ENCODE results near the gene ZBTB47.

The ZBTB47 gene

DNA sequence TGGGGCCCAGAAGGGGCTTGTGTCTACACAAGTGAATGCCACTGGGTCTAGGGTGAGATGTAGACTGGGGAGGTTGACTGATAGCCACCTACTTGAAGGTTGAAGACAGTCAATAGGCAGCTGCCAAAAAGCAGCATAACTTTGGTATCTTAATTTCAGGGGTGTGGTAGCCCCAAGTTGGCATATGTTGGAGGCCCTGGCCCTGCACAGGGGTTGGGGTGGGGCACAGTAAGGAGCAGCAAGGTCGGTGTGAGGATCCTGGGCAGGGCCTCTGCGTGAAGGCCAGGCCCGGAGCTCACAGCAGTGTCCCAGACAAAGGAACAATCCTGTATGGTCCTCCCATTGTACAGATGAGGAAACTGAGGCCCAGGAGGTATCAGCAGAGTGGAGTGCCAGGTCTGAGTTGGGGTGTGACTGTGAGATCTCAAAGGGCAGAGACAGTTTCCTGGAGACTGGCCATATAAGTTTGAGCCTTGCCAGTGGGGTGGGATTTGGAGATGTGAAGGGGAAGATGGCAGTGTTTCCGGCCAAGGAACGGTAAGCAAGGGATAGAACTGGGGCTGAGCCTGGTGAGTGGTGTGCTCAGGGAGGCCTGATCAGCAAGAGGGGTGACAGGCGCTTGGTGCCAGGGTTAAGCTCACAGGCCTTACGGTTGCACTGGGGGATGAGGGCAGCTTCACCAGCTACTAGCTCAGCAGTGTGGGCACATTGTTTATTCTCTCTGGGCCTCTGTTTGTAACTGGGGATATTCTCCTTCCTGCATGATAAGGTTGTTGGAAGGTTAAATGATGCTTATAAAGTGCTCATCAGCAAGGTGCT, 33.5 kb downstream of the ZBTB47 start:
- DNase-seq, result no peak

DNA sequence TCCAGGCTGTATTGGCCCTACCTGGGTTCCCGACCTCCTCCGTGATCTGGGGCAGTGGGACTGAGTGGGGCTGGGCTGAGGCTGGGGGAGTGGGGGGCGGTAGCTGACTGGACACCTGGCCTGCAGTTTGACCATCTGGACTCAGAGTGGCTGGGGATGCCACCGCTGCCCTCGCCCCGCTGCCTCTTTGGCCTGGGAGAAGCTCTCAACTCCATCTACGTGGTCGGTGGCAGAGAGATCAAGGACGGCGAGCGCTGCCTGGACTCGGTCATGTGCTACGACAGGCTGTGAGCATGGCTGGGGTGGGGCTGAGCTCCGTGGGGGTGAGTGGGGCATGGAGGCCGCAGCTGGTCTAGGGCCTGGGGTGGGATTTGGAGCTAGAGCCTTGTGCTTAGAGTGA, 34.5 kb downstream of the ZBTB47 start:
- no peak for DNase-seq

DNA sequence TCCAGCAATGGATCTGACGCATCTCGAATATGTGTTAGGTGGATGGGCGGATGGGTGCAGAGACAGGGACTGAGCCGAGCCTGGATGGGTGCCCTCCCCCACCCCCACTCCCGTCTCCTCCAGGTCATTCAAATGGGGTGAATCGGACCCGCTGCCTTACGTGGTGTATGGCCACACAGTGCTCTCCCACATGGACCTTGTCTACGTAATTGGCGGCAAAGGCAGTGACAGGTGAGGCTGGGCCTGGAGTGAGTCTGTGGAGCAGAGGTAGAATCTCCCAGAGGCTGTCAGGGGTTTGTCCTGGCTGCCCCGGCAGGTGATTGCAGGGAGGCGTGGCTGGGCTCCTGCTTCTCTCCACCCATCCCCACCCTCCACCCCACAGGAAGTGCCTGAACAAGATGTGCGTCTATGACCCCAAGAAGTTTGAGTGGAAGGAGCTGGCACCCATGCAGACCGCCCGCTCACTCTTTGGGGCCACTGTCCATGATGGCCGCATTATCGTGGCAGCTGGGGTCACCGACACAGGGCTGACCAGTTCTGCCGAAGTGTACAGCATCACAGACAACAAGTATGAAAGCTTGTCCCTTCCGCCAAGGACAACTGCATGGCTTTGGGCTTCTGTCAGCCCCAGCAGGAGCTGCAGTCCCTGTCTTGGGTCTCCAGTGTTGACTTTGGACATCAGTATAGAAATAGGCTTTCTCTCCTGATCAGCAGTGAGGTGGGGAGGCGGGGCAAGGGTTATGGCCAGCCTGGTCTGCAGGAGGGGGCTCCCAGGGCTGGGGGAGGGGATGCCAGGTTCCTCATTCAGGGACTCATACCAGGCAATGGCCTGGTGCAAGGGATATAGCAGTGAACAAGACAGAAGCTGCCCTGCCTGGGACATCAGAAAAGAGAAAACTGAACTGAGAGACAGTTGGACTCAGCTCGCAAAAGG, 35.3 kb downstream of the ZBTB47 start:
- DNase-seq, result no peak

DNA sequence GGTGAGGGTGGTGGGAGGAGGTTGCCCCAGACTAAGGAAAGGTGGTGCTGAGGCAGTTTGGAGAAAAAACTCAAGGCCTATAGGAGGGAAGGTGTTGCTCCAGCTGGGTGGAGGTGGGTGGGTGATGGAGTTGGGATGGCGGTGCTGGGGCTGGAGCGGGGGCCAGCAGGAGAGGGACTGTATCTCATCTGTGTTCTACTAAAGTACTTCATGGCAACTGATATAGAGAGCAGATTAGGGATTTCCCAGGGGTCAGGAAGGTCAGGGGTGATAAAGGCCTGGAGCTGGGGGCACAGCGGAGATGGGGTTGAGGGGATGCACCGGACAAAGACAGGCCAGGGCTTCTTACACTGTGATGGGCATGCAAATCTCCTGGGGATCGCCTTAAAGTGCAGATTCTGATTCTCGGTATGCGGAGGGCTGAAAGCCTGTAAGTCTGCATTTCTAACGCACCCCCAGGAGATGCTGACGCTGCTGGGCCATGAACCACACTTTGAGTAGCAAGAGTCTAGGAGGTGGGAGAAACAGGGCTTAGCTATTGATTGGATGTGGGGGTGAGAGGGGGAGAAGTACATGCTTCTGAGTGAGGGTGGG, 36.0 kb downstream of the ZBTB47 start:
- DNase-seq, result no peak

DNA sequence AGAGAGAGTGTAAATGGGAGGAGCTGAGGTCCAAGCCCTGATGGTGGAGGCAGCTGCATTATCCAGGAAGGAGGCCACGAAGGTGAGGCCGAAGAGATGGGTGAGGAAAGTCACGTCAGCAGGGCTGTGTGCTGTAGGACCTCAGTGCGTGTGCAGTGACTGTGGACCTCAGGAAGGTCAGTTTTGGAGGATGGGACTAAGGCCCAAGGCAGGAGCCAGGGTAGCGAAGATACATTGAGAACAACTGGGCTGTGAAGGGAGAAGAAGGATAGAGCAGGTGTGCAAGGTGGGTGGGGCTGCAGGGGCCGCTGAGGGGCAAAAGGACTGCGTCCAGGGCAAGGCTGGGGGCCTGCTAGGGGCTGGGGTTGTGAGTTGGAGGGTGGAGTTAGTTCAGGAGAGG, 36.7 kb downstream of the ZBTB47 start:
- DNase-seq, result no peak

DNA sequence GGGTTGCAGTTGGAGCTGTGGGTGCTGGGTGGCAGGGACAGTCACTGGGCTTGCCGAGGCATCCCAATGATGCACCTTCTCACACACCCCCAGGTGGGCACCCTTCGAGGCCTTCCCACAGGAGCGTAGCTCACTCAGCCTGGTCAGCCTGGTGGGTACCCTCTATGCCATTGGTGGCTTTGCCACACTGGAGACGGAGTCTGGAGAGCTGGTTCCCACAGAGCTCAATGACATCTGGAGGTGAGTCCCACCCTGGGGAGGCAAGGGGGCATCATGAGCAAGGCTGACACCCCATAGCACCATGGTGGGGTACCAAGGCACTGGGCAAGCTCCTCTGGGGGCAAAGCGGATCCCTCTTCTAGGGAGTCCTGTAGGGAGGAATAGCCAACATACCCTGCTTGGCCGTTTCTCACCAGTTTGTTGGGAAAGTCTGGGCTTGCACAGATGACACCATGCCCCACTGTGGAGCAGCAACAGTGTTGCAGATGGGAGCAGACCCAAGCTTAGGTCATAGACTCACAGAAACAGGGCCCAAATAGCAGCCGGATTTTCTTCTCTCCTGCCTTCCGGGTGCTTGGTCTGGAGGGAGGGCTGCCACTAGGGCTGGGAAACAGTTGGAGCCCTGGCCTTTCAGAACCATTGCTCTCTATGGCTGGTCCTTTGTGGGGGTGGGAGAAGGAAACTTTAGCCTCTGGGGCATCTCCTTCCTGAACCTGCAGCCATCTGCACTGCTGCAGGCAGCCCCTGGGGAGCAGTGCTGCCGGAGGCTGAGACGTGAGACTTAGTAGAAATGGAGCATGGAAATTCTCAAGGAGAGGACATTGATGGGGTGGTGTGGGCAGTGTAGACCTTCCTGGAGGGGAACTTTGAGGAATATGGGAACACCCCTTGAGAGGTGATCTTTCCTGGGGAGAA, 37.5 kb downstream of the ZBTB47 start:
- no peak for DNase-seq

DNA sequence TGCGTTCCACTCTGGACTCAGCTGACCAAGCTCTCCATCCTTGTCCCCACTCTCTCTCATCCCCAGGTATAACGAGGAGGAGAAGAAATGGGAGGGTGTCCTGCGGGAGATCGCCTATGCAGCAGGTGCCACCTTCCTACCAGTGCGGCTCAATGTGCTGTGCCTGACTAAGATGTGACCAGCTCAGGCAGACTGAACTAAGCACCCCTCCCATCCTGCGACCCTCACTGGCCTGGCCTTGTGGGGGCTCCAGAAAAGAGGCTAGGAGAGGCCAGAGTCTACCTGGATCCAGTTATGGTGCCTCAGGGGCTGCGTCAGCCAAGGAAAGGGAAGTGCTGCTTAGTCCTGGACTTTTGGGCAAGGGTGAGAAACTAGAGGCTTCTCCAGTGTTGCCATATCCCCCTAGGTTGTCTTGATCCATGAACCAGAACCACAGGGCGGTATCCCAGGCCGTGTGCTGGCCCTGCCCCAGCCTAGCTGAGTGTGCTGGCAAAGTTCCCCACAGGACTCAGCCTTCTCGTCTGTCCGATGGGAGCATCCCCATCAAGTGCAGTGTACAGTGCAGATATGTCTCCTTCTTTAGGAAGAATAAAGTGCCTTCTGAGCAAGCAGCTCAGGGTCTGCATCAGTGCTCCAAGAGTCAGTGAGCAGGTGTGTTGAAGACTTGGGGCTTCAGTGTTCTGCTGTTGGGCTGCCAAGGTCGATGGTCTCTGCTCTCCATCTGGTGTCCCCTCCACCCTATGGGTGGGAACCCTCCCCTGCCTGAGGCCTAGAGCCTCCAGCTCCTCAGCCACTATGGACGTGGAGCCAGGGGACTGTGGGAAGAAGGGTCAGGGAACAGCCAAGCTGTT, 38.5 kb downstream of the ZBTB47 start:
- no peak for DNase-seq

DNA sequence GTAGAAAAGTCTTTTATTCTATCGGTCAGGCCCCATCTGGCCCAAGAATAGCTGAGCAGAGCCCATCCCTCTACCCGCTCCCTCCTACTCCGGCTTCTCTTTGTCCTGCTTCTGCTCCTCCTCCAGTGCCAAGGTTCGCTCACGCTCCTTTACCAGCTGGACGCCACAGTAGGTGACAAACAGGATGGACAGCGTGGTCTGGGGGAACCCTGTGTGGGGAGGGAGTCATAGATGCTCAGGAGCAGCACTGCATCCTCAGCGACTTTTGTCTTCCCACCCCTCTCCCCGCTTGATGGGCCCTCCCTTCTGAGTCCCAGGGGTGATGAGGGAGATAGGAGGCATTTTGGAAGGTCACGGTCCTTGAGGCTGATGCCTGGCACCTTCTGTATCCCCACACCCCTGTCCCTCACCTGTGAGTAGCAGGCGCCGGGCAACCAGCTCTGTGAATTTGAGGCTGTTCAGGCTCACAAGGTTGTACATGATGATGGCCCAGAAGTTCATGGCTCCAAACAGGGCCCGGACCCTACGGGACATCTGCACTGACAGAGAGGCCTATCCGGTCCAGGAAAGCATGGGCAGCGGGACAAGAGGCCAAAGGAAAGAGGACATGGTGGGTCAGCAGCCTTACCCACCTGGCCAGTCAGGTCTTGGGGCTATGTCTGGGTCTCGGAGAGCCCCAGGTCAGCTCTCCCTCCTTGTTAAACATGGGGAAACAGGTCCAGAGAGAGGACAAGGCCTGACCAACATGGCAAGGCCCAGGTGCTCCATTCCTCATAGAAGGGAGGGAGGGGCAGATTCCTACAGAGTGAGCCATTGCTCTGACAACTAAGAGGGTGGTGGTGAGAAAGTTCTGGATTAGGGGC, 39.4 kb downstream of the ZBTB47 start:
- no peak for DNase-seq

DNA sequence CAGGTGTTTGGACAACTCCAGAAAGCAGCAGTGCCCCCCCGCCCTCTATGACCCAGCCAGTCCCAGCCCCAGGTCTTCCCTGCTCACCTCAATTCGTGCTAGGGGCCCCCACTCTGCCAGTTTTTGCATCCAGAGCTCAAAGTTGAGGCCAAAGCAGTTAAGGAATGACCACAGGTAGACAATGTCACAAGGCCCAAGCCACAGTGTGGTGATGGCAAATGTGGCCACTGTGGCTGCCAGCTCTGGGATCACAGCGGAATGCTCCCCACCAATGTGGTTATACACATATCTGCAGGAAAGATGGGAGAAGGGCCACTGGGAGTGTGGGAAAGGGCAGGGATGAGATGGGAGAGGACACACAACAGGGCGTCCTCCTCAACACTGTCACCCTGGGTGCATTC, 40.0 kb downstream of the ZBTB47 start:
- DNase-seq, result no peak

DNA sequence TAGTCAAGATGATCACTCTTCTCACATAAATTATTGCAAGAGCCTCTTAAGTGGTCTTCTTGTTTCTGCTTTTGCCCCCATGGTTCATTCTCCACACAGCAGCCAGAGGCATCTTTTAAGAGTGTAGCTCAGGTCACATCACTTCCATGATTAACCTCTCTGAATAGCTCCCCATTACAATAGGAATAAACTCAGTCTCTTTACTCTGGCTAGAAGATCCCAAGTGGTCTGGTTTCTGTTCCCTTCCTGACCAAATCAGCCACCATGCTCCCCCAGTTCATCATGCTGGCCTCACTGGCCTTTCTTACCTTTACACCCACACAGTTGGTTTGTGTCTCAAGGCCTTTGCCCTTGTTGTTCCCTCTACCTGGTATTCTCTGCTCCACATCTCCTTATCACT, 40.9 kb downstream of the ZBTB47 start:
- no peak for DNase-seq

DNA sequence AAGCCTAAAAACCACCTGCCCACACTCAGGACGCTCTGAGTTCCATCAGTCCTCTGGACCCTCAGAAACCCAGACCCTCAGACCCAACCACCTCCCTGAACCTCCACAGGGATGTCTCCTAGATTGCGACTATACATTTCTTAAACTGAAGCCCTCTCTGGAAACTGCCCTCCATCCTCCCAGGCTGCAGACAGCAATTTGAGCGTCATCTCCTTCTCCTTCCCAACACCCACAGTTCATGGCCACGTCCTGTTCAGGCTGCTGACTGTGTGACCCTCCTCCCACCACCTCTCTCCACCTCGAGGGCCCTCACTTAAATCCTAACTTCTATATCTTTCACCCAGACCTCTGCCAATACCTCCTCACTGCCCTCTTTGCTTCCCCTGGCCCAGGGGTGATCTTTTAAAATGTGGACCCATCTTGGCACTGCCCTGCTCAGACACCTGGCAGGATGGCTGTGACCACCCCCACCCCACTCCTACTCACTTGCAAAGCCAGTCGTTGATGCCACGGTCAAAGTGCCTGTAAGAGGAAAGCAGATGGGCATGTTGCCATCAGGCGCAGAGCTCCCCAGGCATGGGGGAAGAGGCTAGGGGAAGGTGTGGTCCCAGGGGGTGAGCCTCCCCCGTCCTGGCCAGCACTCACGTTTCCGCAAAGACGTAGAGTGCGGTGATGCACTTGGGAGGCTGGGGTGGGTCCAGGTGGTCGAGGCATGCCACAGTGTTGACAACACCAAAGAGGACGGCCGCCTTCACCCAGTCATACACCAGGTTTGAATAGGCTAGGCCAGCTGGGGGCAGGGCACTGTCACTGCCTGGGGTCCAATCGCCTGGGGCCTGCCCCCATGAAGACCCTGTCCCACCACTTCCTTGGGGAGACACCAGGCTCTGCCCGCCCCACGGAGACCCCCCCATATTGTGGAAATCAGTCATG, 43.1 kb downstream of the ZBTB47 start:
- no peak for DNase-seq

DNA sequence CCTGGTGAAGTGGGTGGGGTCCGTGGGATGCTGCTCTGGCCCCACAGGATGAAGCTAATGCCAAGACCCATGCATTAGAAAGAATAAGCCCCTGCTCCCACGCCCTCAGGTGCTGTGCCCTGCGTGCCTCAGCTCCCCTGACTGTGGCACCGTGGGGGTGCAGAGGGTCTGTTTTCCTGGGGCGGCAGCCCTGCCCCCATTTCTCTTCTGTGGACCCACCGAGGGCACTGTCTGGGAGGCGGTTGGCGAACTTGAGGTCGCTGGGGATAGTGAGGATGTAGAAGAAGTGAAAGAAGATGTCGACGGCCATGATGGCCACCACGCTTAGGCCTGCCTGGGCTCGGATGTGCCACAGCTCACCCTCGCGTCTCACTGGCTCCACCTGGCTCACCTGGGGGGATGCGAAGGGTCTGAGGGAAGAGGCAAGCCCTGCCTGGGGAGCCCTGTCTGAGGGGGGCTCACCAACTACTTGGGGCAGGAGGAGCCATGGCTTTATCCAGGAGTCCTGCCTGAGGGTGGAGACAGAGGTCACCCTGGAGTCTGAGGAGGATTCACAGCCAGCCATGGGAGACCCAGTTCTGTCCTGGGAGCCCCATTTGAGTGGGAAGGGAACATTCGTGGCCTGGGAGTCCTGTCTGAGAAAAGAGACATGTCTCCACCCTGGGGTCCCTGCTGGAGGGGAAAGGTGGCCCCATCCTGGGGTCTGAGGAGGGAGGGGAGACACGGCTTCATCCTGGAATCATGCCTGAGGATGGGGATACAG, 44.0 kb downstream of the ZBTB47 start:
- DNase-seq, result no peak

DNA sequence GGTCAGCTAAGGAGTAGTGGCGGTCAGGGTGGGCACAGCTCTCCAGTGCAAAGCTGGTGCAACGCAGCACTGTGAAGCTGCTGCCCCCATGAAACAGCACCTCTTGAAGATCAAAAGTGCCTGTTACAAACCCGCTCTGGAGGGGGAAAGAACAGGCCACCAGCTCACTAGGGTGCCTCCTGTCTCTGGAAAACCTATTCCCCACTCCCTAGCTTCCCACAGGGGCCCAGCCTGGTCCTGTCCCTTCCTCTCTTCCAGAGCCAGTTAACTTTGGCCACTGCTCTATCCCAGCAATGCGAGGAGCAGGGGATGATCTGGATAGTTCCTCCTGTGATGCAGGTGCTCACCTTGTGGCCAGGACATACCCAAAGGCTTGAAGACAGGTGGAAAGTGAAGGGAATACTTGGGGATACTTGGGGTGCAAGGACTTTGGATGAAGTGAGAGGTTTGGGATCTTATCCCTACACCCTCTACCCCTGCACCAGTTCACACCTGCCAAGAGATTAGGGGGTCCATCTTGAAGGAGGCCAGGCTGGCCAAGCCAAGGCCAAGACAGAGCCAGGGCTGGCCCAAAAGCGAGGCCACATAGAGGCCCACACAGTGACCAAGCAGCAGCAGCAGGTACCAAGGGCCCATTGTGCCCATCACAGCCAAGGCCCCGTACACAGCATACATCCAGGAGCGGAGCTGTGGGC, 44.9 kb downstream of the ZBTB47 start:
- DNase-seq, result no peak

DNA sequence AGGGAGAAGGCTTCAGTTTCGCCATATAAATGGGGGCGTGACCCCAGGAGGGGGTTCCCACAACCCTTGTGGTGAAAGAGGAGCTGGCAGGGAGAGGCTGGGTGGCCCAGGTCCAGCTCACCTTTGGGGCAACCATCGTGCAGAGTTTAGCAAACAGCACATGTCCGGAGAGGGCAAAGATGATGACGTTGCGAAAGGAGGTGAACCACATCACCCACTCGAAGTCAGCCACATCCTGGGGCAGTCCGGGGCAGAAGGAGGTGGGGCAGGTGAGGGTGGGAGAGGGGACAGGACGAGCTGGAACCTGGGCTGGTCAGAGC, 45.4 kb downstream of the ZBTB47 start:
- no peak for DNase-seq

DNA sequence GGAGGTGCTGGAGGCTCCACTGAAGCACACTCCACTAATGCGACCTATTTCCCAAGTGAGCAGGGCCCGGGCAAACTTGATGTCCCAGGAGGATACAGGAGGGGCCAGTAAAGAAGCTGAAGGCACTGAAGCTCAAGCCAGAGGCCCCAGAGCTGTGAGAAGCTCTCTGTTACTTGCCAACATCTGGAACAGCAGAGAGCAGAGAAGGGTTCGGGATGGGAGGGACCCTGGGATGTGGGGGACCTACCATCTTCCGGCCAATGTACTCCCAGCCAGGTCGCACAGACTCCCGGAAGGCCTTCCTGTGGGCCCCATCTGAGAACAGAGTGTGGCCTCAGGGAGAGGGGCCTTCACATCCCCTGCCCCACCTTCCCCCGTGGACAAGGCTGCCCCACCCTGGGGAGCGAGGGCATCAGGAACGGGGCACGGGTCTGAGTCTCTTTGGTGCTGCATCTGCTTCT, 46.0 kb downstream of the ZBTB47 start:
- DNase-seq, result no peak

DNA sequence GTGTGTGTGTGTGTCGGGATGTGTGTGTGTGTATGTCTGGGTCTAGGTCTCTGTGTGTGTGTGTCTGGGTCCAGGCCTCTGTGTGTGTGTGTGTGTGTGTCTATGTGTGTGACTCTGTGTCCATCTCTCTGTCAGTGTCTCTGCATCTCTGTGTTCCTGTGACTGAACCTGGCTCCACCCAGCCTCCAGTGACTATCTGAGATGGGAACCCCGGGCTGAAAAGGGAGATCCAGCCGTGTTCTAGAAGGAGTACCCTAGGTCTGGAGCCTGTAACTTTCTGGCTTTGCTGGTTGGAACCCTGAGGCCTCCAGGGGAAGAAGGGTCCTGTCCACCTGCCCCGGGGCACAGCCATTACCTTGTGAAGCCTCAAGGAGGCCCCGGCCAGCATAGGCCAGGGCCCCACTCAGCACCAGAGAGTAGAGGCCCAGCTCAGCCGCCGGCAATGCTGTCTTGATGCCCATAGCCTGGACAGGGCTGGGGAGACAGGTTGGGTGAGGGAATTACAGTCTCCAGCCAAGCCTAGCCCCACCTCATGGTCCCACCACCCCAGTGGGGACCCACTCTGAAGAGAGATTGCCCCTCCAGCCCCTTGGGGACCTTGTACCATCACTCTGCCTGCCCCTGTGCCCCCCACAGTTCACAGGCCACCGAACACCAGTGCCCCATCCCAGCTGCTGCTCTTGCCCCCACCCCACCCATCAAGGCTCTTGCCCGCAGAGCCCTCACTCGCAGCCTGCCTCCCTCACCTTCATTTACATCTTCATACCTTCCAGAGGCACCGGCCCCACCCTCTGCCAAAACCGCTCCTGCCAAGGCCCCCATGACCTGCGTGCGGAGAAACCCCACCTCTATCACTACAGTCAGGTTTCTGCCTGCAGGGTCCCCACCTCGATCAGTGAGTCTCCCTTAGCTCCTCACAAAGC, 47.1 kb downstream of the ZBTB47 start:
- DNase-seq, result no peak
